SKM-1 (cell line): ENCODE results near the gene ACACB.

Experiments
- DNase-seq: peaks from one replicate; lab custom pipeline; 2025; ENCODE audit not compliant: unreplicated experiment; lab: John Stamatoyannopoulos, UW

The ACACB gene

DNA sequence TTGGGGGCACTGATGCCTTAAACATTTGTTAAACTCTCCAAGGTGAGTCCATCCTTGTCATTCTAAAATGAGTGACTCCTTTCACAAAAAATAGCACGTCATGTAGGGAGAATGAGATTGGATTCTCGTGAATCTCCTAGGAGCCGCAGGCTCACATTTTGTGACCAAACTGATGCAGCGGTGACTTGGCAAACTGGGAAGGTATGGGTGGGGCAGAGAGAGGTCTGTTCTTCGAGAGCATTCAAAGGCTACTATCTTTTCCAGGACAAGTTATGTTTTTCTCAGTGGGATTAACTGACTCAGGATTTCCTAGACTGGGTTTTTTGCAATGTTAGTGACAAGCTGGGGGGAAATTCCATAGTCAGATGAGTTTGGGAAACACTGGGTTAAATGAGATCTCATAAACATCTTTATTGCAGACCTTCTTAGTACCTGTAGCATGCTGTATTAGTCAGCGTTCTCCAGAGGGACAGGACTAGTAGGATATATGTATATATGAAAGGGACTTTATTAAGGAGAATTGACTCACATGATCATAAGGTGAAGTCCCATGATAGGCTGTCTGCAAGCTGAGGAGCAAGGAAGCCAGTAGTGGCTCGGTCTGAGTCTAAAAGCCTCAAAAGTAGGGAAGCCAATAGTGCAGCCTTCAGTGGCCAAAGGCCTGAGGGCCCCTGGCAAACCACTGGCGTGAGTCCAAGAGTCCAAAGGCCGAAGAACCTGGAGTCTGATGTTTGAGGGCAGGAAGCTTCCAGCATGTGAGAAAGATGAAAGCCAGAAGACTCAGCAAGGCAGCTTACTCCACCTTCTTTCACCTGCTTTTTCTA is 131.7 kb downstream of the ACACB start:
- no peak for DNase-seq

DNA sequence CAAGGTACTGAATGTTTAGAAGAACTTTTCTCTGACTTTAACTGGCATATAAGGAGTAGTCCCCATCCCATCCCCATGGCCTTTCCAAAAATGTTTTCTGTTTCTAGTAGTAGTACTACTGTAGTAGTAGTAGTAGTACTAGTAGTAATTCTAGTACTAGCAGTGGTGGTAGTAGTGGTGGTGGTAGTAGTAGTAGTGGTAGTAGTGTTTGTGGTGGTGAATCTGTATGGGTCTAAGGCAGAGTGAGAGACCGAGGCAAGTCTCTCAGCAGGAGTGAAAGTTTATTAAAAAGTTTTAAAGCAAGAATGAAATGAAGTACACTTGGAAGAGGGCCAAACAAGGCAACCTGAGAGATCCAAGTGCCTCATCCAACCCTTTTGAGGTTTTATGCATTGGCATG is 134.1 kb downstream of the ACACB start:
- DNase-seq, result no peak

DNA sequence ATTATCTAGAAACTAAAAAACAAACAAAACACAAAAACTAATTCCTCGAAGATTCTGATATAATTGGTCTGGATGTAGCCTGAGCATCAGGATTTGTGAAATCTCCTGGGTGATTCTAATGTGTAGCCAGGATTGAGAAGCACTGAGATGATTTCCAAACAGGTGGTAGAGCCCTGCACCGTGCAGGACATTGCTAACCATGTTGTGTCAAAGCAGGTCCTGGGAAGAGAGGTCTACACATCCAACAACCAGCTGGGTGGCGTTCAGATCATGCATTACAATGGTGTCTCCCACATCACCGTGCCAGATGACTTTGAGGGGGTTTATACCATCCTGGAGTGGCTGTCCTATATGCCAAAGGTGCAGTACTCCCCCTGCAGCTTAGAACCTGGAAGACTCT is 136.4 kb downstream of the ACACB start:
- no peak for DNase-seq

DNA sequence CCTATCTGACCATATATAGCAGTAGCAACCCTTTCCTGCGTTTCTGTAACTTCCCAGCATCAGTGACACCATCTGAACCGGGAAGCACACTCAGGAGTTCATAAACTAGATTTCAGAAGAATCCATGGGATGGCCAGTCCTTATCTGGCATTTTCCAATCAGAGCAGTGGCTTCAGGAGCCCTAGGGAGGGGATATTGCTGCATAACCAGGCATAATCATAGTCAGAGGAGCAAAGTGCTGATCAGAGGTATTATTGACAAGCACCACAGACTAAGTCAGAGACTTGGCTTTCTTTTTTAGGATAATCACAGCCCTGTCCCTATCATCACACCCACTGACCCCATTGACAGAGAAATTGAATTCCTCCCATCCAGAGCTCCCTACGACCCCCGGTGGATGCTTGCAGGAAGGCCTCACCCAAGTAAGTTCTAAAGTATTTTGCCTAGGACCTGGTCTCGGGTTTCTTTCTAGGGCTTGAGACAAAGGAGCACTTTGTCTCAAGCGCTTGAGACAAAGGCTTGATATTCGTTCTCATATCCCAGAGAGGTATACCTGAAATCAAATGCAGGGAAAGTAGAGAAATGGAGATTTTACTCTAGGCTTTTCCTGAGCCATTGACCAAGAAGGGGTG is 137.6 kb downstream of the ACACB start:
- no peak for DNase-seq

DNA sequence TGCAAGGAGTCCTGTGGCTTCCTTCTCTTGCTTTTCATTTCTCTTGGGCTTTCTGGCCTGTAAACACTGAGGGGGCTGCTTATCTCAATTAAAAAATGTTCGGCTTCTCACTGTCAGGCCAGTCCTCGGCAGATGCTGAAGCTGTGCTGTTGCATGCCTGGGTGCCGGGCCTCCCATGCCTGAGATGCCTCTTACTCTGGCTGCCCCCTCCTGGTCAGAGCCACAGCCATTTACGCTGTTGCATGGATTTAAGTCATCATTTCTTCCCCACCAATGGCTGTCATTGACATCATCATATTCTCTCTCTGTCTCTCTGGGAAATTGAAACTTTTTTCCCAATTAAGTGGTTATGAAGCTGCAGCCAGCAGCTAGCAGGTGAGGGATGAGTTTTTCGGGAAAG is 139.0 kb downstream of the ACACB start:
- DNase-seq, result no peak

DNA sequence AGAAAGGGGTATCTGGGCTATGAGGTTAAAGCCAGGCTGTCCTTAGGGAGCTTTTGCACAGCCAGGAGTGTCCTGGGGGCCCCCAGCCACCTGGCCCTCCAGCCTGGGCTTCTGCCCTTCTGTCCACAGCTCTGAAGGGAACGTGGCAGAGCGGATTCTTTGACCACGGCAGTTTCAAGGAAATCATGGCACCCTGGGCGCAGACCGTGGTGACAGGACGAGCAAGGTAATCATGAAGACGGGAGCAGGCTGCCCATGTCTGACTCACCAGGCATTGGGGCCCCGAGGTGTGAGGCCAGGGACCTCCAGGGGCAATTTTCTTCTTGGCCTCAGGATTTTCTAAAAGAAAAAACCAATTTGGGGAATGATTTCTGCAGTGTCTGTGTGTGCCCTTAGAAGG is 139.6 kb downstream of the ACACB start:
- DNase-seq, result no peak

DNA sequence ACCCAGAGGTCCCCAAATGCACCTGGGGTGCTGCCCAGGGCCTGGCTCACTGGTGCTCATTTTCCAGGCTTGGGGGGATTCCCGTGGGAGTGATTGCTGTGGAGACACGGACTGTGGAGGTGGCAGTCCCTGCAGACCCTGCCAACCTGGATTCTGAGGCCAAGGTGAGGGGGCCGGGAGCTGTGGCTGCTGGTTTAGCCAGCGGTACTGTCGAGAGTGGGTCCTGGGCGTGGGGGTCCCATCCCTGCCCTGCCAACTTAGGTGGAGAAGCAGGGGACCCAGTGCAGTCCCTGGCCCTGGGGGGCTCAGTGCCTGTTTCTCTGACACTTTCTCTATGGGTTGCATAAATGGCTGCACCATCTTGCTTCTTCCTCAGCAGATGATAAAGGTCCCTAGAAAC is 141.8 kb downstream of the ACACB start:
- DNase-seq, result no peak

DNA sequence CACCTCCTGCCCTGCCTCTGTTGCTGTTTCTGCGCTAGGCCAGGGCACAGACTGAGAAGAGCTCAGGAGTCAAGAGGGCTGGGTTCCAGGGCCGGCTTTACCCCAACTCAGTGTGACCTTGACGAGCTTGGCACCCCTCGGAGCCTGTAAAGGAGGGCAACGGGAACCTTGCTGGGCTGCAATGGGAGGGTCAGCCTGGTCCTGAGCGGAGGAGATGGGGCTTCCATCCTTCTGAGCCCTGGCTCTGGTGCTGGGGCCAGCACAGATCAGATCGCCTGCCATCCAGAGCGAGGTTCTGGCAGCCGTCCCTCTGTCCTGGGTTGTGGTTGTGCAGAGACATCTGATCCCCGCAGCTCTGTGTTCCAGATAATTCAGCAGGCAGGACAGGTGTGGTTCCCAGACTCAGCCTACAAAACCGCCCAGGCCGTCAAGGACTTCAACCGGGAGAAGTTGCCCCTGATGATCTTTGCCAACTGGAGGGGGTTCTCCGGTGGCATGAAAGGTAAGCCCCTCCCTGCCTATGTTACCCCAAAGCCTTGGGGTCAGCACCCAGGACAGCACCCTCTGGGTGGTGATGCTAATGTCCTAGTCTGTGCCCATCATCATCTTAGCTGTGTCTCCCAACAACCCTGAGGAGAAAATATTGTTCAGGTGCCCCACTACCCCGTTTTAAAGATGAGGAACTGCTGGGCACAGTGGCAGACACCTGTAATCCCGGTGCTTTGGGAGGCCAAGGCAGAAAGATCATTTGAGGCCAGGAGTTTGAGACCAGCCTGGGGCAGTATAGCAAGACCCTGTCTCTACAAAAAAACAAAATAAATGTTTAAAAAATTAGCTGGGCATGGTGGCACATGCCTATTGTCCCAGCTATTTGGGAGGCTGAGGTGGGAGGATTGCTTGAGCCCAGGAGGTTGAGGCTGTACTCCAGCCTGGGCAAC is 142.5 kb downstream of the ACACB start:
- no peak for DNase-seq

DNA sequence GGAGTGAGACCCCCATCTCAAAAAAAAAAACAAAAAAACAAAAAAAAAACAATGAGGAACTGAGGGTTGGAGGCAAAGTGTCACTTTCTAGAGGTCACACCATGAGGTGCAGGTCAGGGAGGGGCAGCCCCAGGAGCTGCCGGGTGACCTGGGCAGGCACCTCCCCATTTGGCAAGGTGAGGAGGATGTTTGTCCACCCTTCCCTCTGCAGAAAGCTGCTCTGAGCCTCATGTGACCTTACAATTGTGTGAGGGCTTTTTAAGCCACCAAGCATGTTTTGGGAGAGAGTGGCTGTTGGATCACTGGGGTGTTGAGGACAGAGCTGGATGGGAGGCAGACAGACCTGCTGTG is 143.1 kb downstream of the ACACB start:
- DNase-seq, result no peak

DNA sequence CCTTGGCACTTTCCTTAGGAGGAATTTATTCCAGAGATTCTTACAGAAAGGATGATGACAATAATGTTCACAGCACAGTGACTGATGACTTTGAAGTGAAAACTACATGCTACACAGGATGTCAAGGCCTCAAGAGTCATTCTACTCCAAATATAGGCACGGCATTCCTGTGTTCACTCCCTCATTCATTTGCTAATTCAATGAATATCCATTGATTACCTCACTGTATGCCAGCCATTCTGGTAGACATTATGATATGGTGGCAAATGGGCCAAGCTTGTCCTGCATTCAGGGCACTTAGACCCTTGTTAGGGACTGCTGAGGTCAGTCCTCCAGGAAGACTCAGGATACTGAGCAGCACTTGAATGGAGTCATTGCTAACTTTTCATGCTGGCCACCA is 144.7 kb downstream of the ACACB start:
- no peak for DNase-seq

DNA sequence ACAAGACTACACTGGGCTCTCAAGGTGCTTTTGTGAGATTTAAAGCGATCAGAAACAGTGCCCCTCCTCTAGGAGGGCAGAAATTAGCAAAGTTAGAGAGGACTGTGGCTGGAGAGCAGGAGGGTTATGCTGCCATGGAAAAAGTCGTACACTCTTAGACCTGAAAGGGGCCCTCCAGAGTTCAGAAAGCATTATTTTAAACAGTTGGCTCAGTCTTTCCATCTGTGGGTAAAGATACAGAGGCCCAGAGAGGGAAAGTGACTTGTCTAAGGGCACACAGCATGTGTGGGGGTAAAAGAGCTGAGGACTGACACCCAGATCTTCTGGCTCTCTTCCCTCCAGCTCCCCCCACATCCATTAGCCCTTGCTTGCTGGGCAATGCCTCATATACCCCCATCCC is 145.6 kb downstream of the ACACB start:
- DNase-seq, result no peak

DNA sequence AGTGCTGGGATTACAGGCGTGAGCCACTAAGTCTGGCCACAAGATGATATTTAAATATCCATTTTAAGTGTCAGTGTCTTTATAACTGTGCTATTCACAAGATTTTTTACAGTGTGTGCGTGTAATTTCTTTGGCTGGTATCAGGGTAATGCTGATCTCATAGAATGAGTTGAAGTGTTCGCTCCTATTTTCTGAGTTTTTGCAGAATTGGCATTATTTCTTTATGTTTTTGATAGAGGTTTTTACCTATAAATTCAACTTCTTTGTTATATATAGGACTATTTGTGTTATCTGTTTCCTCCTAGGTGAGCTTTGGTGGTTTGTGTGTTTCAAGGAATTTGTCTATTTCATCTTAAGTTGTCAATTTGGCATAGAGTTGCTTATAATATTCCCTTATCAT is 147.1 kb downstream of the ACACB start:
- no peak for DNase-seq

DNA sequence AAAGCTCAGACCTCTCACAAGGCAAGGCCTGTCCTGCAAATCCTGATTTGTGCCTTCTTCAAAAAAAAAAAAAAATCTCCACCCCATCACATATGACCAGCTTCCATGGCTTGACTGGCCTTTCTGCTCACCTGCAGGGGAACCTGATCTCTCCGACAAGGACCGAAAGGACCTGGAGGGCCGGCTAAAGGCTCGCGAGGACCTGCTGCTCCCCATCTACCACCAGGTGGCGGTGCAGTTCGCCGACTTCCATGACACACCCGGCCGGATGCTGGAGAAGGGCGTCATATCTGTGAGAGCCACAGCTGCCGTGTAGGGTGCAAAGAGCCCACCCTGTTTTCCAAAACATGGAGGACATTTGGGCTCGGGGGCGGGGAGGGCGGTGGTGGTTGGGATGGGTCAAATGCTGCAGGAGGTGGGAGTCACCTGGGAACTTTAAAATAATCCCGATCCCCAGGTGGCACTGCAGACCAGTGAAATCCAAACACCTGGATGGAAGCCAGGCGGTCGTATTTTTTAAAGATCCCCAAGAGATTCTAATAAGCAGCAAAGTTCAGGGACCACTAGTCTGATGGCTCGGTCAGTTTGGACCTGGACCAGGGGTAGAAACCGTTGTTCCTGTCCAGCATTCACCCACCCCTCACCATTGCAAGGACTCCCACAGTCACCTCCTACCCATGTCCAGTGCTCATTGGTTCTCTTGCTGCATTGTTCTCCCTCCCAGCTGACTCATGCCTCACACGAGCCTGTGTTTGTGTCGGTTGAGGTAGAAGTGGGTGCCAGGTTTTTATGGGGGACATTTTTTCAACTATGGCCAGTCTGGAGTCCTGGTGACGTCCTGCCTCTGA is 147.9 kb downstream of the ACACB start:
- peak; percentile 26 for DNase-seq

DNA sequence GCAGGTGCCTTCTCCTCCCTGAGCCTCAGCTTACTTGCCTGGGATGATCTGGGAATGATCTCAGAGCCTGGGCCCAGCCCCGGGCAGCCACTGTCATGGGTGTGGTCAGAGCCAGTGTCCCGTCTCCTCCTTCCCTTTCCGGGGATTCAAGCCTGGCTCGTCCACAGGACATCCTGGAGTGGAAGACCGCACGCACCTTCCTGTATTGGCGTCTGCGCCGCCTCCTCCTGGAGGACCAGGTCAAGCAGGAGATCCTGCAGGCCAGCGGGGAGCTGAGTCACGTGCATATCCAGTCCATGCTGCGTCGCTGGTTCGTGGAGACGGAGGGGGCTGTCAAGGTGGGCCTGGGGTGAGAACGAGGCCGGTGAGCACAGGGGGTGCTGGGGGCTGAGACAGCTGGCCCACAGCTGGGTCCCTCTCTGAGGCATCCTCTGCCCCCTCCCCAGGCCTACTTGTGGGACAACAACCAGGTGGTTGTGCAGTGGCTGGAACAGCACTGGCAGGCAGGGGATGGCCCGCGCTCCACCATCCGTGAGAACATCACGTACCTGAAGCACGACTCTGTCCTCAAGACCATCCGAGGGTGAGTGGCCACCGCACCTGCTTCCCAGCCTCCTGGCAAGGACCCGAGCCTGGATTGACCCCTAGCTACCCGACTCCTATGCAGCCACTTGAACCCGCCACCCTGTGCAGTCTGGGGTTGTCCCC is 148.7 kb downstream of the ACACB start:
- no peak for DNase-seq

DNA sequence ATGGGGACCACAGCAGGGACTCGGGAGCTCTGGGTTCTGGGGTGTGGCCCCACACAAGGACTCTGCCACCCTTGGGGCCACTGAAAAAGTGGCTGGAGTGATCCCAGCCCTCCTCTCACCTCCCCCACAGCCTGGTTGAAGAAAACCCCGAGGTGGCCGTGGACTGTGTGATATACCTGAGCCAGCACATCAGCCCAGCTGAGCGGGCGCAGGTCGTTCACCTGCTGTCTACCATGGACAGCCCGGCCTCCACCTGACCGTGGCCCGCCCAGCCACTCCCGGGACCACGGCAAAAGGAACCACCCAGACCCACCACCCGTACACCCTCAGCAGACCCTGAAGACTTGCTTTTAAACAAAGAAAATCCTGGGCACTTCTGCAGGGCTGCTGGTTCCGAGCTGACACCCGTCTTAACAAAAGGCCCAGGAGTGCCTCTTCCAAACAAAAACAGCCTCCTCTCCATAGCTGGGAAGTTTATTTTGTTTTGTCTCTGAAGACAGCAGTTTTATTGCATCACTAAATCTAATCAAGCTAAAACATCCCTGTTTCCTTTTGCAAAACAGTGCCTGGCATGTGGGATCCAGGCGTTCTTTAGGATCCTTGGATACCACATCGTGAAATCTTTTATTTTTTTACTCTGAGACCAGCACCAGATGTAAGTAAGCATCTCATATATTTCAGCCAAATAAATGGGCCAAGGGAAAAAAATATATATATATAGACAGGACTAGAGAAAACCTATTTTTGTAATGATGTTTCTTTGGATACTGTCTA is 149.9 kb downstream of the ACACB start:
- no peak for DNase-seq

DNA sequence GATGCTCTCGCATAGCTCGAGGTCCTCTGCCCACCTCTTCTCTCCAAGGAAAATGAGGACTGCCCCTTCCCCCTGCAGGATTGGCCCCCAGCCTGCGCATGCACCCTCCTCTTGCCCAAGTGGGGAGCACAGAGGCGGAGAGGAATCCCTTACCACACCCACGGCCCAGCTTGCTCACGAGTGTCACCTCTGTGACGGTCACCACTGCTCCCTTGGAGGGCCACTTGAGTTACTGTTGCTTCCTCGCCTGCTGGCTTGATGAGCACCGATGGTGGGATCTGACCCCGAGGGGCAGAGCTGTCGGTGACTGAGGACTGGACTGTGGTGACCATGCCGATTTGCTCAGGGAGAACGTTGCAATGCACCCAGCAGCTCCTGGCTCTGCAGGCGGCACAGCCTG is 151.0 kb downstream of the ACACB start:
- no peak for DNase-seq

DNA sequence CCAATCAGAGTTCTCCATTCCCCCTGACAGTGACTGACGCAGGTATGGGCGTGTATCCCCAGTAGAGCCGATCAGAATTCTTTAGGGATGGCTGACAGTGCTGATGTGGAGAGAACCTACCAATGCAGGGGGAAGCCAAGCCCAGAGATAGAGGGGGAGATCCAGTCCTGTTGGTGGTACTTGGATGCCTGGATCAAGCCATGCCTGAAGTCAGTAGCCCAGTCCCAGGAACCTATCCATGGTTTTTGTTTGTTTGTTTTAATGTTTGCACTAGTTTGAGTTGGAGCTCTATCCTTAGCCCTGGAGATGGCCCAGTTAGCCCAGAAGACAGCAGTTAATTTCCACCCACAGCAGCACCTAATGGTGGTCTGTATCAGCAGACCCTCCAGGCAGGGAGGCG is 152.5 kb downstream of the ACACB start:
- DNase-seq, result no peak

DNA sequence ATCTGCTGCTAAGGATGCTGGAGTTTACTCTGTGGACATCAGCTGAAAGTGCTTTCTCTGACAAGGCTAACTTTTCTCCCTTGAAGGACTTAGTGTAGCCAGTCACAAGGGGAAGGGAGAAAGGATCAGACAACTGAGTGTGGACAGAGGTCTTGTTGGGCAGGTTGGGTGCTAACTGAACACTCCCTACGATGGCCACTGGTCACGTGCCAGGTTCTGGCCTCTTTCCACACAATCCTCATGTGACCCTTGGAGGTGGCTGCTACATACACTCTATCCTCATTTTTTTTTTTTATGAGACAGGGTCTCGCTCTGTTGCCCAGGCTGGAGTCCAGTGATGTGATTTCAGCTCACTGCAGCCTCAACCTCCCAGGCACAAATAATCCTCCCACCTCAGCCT is 153.0 kb downstream of the ACACB start:
- no peak for DNase-seq

DNA sequence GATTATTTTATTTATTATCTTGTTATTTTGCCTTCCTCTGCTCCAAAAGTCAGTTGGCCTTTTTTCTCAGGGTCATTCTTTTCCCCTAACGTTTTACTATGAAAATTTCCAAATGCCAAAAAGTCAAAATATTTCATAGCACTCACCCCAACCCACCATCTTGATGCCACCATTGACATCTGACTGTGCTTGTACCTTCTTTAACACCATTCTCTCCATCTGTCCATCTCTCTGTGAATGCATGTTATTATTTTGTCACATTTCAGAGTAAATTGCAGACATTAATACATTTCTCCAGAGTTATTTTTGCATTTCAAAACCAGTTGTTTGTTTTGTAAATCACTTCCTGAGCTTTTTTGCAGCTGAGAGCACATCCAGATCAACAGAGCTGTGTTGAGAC is 154.1 kb downstream of the ACACB start:
- no peak for DNase-seq

DNA sequence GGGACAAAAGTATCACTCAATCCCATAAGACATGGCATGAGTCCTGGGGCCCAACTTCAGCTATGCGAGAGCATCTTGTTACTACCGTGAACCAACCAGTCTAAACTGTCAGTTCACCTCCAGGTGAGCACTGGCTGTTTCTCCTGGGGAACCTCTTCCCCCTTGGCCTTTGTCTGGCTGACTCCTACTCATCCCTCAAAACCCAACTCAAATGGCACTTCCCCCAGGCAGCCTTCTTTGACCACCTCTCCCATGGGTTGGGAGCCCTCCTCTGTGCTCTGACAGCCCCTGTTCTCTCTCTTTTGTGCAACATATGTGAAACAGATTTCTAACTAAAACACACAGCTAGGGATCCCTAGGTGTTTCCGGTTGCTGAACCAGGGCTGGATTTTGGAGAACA is 155.0 kb downstream of the ACACB start:
- DNase-seq, result no peak
